SK-N-SH treated with all-trans-retinoic acid at 6 μM for 48 hours (cell line): ENCODE measurements around the gene ST3GAL3.

Experiments
- ARNTL ChIP-seq: fragments of 450-650 bp; formaldehyde crosslinking; IDR thresholded peaks from 2 replicates; pipeline ENCODE4 v1.5.0; 2020; ENCODE audit warnings: low read depth, mild to moderate bottlenecking, moderate library complexity, borderline replicate concordance
- CSDC2 ChIP-seq: fragments of 250-450 bp; sonication (Bioruptor Pico); IDR thresholded peaks from 2 replicates; pipeline ENCODE4 v1.5.0; 2020; ENCODE audit warnings: mild to moderate bottlenecking, moderate library complexity
- GLIS3 ChIP-seq: fragments of 250-450 bp; sonication (Bioruptor Pico); IDR thresholded peaks from 2 replicates; pipeline ENCODE4 v1.5.0; 2020; ENCODE audit warnings: mild to moderate bottlenecking, moderate library complexity
- ISL1 ChIP-seq: fragments of 250-450 bp; sonication (Bioruptor Pico); IDR thresholded peaks from 2 replicates; pipeline ENCODE4 v2.1.2; 2022; ENCODE audit warnings: mild to moderate bottlenecking, moderate library complexity
- SNAI2 ChIP-seq: fragments of 250-450 bp; sonication (Bioruptor Pico); IDR thresholded peaks from 2 replicates; pipeline ENCODE4 v1.5.0; 2020; ENCODE audit warnings: mild to moderate bottlenecking, moderate library complexity
- ZC3H10 ChIP-seq: fragments of 250-450 bp; sonication (Bioruptor Pico); IDR thresholded peaks from 2 replicates; pipeline ENCODE4 v1.5.1; 2021; ENCODE audit warnings: mild to moderate bottlenecking, moderate library complexity
- ZFP3 ChIP-seq: fragments of 250-450 bp; sonication (Bioruptor Pico); IDR thresholded peaks from 2 replicates; pipeline ENCODE4 v1.5.0; 2020; ENCODE audit warnings: mild to moderate bottlenecking, moderate library complexity
- ZFP30 ChIP-seq: fragments of 450-650 bp; formaldehyde crosslinking; IDR thresholded peaks from 2 replicates; pipeline ENCODE4 v1.5.0; 2022; ENCODE audit warnings: mild to moderate bottlenecking, moderate library complexity
- ZNF565 ChIP-seq: fragments of 450-650 bp; formaldehyde crosslinking; conservative IDR thresholded peaks from 2 replicates; pipeline ENCODE4 v1.5.0; 2020; ENCODE audit warnings: low read depth, mild to moderate bottlenecking, moderate library complexity
- ZNF70 ChIP-seq: fragments of 450-650 bp; formaldehyde crosslinking; IDR thresholded peaks from 2 replicates; pipeline ENCODE4 v1.5.0; 2020; ENCODE audit warnings: mild to moderate bottlenecking, moderate library complexity
- TF ChIP-seq, protein P1 (sequence below): fragments of 250-450 bp; sonication (Bioruptor Pico); IDR thresholded peaks from 2 replicates; pipeline ENCODE4 v1.8.0; 2020; ENCODE audit warnings: mild to moderate bottlenecking, moderate library complexity, borderline replicate concordance
- TF ChIP-seq, protein P2 (sequence below): fragments of 250-450 bp; sonication (Bioruptor Pico); IDR thresholded peaks from 2 replicates; pipeline ENCODE4 v1.5.1; 2021; ENCODE audit warnings: mild to moderate bottlenecking, moderate library complexity
- TF ChIP-seq, protein P3 (sequence below): fragments of 250-450 bp; sonication (Bioruptor Pico); IDR thresholded peaks from 2 replicates; pipeline ENCODE4 v1.8.0; 2021; ENCODE audit warnings: low read depth, mild to moderate bottlenecking, moderate library complexity, borderline replicate concordance
- TF ChIP-seq, protein P4 (sequence below): fragments of 250-450 bp; sonication (Bioruptor Pico); IDR thresholded peaks from 2 replicates; pipeline ENCODE4 v1.5.1; 2020; ENCODE audit warnings: low read depth, mild to moderate bottlenecking, moderate library complexity

DNA sequence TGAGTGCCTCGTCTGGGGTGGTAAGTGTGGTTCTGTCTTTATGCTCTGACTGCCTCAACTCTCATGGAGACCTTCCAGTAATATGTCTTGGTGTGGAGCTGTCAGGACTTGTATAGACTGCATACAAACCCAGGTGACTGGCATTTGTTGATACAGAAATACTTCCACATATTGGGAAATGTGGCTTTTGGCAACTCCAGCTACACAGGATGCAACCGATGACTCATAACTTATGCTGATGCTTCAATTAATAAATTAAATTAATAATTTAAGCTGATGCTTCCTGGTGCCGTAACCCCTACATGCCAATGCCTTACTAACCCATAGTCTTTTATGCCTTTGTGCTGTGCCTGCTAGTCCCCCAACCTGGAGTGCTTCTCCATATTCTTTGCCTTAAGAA lies 154.0 kb downstream of the ST3GAL3 start:
- TF ChIP-seq ZFP3 (CRISPR knock-in tag) (no peak), SNAI2 (CRISPR knock-in tag) (no peak), ZFP30 (CRISPR knock-in tag) (no peak), CSDC2 (CRISPR knock-in tag) (no peak), ZNF565 (CRISPR knock-in tag) (no peak), GLIS3 (CRISPR knock-in tag) (no peak), ZNF70 (CRISPR knock-in tag) (no peak), ISL1 (CRISPR knock-in tag) (no peak), ARNTL (no peak), ZC3H10 (CRISPR knock-in tag) (no peak)
- TF ChIP-seq, protein P1, sequence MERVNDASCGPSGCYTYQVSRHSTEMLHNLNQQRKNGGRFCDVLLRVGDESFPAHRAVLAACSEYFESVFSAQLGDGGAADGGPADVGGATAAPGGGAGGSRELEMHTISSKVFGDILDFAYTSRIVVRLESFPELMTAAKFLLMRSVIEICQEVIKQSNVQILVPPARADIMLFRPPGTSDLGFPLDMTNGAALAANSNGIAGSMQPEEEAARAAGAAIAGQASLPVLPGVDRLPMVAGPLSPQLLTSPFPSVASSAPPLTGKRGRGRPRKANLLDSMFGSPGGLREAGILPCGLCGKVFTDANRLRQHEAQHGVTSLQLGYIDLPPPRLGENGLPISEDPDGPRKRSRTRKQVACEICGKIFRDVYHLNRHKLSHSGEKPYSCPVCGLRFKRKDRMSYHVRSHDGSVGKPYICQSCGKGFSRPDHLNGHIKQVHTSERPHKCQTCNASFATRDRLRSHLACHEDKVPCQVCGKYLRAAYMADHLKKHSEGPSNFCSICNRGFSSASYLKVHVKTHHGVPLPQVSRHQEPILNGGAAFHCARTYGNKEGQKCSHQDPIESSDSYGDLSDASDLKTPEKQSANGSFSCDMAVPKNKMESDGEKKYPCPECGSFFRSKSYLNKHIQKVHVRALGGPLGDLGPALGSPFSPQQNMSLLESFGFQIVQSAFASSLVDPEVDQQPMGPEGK (CRISPR knock-in tag), result no peak
- TF ChIP-seq, protein P2, sequence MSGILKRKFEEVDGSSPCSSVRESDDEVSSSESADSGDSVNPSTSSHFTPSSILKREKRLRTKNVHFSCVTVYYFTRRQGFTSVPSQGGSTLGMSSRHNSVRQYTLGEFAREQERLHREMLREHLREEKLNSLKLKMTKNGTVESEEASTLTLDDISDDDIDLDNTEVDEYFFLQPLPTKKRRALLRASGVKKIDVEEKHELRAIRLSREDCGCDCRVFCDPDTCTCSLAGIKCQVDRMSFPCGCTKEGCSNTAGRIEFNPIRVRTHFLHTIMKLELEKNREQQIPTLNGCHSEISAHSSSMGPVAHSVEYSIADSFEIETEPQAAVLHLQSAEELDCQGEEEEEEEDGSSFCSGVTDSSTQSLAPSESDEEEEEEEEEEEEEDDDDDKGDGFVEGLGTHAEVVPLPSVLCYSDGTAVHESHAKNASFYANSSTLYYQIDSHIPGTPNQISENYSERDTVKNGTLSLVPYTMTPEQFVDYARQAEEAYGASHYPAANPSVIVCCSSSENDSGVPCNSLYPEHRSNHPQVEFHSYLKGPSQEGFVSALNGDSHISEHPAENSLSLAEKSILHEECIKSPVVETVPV (CRISPR knock-in tag), result no peak
- TF ChIP-seq, protein P3, sequence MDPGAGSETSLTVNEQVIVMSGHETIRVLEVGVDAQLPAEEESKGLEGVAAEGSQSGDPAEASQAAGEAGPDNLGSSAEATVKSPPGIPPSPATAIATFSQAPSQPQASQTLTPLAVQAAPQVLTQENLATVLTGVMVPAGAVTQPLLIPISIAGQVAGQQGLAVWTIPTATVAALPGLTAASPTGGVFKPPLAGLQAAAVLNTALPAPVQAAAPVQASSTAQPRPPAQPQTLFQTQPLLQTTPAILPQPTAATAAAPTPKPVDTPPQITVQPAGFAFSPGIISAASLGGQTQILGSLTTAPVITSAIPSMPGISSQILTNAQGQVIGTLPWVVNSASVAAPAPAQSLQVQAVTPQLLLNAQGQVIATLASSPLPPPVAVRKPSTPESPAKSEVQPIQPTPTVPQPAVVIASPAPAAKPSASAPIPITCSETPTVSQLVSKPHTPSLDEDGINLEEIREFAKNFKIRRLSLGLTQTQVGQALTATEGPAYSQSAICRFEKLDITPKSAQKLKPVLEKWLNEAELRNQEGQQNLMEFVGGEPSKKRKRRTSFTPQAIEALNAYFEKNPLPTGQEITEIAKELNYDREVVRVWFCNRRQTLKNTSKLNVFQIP (CRISPR knock-in tag), result no peak
- TF ChIP-seq, protein P4, sequence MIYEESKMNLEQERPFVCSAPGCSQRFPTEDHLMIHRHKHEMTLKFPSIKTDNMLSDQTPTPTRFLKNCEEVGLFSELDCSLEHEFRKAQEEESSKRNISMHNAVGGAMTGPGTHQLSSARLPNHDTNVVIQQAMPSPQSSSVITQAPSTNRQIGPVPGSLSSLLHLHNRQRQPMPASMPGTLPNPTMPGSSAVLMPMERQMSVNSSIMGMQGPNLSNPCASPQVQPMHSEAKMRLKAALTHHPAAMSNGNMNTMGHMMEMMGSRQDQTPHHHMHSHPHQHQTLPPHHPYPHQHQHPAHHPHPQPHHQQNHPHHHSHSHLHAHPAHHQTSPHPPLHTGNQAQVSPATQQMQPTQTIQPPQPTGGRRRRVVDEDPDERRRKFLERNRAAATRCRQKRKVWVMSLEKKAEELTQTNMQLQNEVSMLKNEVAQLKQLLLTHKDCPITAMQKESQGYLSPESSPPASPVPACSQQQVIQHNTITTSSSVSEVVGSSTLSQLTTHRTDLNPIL (CRISPR knock-in tag), result no peak
